SH-SY5Y (cell line): ENCODE data around the gene GRIP1.

Experiments
- GATA2 ChIP-seq: IDR thresholded peaks from 2 replicates; pipeline ENCODE4 v1.6.1; 2011; ENCODE audit warnings: mild to moderate bottlenecking, low read depth, low read length
- GATA3 ChIP-seq: IDR thresholded peaks from 2 replicates; pipeline ENCODE4 v1.6.1; 2011; ENCODE audit warnings: low read depth, mild to moderate bottlenecking, low read length, moderate library complexity

GRCh38 chr12:66713984-66714383 is 35.1 kb upstream of the GRIP1 start:
- TF ChIP-seq GATA3 (no peak), GATA2 (no peak)
